Sigmoid colon (tissue), 4 donors: ENCODE data around the gene DSCAML1.

ENCODE experiments used
- CTCF ChIP-seq, 4 experiments: fragments of 450-650 bp in 3 of 4; fragments of 200-600 bp in 1 of 4; IDR thresholded peaks; one replicate each; pipeline ENCODE4 v1.5.1; 2016 to 2019; ENCODE audit warnings: antibody characterized with exemption in 4 of 4, mild to moderate bottlenecking in 3 of 4, moderate library complexity in 2 of 4
- EP300 ChIP-seq, 4 donors: sonication (generic); formaldehyde crosslinking; IDR thresholded peaks; one replicate each; pipeline ENCODE4 v1.6.1; 2017; ENCODE audit warnings: antibody characterized with exemption in 4 of 4
- POLR2A ChIP-seq, 2 donors: fragments of 450-650 bp; IDR thresholded peaks; one replicate each; pipeline ENCODE4 v1.6.1; 2016; ENCODE audit warnings: antibody characterized with exemption in 2 of 2, mild to moderate bottlenecking in 2 of 2, moderate library complexity in 2 of 2

GRCh38 chr11:117629146-117629545 lies 167.9 kb downstream of the DSCAML1 start:
- TF ChIP-seq EP300 (IDR thresholded peaks at IDR 0.05) (no peak), CTCF (IDR thresholded peaks at IDR 0.05) (no peak), POLR2A (IDR thresholded peaks at IDR 0.05) (no peak)
